AG08396 (cell line): ENCODE measurements around the gene LAG3.
A peak's percentile ranks its signal among the peaks of the same experiment; 100 is the strongest.

Experiments used
- DNase-seq: peaks from one replicate; pipeline ENCODE4 v3.0.0; 2012; ENCODE audit warnings: low spot score, mixed read lengths

The LAG3 gene

DNA sequence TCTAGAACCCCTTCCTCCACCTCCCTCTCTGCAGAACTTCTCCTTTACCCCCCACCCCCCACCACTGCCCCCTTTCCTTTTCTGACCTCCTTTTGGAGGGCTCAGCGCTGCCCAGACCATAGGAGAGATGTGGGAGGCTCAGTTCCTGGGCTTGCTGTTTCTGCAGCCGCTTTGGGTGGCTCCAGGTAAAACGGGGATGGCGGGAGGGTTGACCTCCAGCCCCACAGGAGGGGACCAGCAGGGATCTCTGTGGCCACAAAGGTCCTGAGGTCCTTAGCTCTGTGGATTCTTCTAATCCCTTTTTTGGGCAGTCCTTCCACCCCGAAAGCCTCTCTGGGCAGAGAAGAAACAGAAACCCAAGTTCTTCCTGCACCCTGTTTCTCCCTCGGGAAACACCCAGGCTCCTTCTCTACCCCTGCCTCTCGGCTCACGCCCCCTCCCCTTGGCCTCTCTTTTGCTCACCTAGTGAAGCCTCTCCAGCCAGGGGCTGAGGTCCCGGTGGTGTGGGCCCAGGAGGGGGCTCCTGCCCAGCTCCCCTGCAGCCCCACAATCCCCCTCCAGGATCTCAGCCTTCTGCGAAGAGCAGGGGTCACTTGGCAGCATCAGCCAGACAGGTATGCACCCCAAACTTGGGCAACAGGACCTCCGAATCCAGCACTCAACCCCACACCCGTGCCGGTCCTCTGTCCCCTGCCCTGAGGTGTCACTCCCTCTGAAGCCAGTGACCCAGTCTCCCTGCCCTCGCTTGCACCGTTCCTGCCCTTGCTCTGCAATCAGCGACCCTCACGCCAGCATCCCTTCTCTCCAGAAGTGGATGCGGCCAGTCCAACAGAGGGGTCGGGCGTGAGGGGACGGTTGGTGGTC lies 638 bp downstream of the LAG3 start:
- no peak for DNase-seq

DNA sequence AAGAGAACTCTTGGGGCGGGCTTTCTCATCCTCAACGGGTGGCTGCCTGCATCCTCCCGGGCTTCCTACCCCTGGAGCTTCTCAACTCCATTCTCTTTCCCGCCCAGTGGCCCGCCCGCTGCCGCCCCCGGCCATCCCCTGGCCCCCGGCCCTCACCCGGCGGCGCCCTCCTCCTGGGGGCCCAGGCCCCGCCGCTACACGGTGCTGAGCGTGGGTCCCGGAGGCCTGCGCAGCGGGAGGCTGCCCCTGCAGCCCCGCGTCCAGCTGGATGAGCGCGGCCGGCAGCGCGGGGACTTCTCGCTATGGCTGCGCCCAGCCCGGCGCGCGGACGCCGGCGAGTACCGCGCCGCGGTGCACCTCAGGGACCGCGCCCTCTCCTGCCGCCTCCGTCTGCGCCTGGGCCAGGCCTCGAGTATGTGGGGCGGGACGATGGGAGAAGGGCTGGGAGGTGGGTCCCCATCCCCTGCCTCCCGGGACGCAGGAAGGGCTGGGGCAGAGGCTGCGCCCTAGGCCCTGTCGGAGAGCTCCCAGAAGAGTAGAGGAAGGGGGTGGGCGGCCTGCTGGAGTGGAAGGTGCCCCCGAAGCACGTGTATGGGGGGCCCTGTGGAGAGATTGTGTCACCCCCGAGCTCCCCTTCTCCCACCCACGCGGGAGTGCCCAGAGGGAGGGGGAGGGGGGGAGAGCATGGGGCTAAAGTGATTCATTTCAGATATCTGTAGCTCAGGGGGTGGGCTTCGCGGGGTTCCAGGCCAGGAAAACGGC lies 1.5 kb downstream of the LAG3 start:
- DNase-seq = no peak

DNA sequence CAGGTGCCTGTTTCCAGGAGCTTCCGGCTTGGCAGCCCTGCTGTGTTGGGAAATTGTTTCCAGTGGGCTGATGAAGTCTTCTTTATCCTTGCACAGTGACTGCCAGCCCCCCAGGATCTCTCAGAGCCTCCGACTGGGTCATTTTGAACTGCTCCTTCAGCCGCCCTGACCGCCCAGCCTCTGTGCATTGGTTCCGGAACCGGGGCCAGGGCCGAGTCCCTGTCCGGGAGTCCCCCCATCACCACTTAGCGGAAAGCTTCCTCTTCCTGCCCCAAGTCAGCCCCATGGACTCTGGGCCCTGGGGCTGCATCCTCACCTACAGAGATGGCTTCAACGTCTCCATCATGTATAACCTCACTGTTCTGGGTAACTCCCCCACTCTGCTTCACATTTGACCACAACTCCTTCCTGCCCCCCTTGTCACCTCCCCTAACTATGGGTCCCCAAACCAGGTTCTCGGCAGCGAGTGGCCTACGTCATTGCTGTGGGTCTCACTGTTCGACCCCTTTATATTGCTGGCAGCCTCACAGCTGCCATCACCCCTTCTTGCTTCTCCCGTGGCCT lies 2.3 kb downstream of the LAG3 start:
- no peak for DNase-seq

DNA sequence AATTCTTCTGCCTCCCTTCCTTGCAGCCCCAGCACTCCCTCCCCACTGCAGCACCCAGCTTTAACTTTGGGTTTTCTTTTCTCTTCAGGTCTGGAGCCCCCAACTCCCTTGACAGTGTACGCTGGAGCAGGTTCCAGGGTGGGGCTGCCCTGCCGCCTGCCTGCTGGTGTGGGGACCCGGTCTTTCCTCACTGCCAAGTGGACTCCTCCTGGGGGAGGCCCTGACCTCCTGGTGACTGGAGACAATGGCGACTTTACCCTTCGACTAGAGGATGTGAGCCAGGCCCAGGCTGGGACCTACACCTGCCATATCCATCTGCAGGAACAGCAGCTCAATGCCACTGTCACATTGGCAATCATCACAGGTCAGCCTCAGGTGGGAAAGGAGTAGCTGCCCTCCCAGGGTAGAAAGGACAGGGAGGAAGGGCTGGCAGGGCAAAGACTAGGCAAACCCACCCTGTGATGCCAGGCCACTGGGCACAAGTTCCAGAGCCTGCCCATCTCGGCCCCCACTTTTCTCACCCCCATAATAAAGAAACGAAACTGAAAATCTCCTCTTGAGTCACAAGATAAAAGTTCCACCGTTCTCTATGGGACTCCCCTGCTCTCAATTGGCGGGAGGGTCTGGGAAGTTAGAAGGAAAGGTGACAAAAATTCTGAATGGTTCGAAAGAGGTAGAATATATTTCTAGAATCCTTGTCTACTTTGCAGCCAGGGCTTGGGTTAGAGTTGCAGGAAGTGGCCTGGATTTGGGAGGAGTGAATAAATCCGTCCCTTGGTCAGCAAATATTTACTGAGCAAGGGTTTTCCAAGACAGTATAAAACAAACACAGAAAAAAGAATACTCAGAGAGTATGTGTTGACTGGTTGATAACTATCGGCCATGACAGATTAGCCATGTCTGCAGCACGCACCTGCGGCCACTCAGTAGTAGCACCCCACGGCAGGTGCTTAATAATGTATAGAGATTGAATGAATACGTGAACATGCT lies 3.2 kb downstream of the LAG3 start:
- DNase-seq = no peak

DNA sequence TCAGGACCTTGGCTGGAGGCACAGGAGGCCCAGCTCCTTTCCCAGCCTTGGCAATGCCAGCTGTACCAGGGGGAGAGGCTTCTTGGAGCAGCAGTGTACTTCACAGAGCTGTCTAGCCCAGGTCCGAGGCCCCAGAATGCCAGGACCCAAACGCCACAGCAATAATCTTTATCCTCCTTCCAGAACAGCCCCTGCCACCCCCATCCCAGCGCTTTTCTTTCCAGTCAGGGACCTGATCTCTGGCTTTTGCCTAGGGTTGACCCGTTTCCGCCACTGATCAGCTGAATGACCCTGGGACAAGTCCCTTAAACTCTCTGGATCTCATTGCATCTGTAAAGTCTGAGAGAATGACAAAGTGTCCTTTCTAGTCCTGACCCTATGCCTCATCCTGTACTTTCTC lies 5.1 kb downstream of the LAG3 start:
- DNase-seq = no peak

DNA sequence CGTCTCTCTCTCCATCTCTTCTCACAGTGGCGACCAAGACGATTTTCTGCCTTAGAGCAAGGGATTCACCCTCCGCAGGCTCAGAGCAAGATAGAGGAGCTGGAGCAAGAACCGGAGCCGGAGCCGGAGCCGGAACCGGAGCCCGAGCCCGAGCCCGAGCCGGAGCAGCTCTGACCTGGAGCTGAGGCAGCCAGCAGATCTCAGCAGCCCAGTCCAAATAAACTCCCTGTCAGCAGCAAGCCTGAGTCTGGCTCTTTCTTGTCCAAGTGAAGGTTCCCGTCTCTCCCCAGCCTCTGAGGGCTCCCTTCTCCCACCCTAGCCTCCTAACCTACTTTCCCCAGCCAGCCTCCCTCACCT lies 5.9 kb downstream of the LAG3 start:
- DNase-seq = peak; percentile 51

DNA sequence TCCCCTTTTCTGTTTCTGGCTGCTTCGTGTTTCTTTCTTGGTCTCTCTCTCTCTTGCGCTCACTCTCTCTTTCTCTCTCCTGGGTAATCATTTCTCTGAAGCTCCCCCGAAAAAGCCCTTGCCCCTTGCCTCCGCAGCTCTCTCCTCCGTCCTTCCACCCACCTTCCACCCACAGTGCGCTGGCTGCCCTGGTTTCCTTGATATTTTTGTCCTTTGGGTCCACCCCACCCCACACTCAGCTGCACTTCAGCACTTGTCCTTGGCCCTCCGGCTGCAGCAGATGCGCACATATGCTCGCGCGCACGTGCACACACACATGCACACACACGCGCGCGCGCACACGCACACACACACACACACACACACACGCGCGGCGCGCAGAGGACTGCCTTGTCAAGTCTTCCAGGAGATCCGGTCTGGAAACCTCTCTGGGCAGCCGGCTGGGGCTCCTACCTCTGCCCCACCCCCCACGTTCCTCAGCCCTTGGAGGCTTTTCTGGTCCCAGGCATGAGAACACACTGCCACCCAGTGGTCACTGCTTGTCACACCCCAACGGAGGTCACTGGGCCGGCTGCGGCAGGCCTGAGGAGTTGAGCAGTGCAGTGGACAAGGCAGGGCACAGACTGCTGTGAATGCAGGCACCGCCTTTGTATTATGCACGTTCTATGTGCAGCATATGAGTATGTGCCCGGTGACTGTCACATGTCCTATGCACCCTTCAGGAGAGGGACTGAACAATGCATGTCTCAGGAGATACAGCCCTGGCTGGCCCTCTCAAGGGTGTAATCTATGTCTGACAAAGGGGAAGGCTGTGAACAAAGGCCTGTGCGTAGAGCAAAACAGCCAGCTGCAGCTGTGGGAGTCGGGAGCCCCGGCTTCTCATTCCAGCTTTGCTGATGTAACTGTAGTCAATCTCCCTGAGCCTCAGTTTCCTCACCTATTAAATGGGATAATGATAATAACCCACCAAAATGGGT lies 6.5 kb downstream of the LAG3 start:
- DNase-seq = peak; percentile 91

DNA sequence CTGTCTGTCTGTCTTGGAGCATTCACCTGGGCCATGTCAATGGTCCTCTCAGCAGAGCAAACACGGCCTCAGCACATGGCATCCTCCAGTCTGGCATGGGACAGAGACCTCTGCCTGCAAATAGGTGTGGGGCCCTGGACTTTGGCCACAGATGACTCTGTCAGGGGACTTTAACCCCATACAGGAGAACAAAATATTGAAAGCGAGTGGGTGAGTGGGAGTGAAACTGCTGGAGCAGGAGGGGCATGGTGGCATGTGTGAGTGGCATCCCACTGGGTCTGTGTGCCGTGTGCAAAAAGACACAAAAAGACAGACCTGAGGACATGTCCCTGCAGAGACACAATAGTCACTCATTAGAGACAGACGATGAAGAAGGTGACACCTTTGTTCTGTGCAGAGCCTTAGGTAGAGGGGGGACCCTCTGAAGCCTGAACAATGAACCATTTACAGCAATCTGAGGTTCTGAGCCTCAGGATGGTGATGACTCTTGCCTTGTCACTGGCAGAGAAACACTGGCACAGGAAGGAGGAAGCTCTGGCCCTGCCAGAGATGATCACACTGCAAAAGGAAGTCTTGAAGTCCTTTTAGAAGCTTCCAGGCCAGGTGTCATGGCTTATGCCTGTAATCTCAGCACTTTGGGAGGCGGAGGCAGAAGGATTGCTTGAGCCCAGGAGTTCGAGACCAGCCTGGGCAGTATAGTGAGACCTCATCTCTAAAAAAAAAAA lies 7.5 kb downstream of the LAG3 start:
- DNase-seq = no peak

DNA sequence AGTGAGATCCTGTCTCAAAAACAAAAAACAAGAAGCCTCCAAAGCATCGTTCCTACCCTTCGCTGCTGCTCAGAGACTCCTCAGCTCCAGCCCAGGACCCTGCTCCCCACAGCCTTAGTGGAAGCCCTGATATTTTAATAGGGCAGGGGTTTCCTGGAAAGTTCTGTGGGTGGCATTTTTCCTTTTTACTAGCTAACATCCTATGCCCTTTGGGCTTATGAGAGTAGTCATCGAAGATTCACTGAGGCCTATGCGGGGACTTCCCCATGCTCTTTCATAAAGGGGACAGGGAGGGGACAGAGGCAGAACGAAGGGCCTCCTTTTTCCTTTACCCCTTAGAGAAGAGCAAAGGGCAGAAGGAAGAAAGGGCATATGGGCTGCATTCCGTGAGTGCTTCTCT lies 8.3 kb downstream of the LAG3 start:
- DNase-seq = no peak

DNA sequence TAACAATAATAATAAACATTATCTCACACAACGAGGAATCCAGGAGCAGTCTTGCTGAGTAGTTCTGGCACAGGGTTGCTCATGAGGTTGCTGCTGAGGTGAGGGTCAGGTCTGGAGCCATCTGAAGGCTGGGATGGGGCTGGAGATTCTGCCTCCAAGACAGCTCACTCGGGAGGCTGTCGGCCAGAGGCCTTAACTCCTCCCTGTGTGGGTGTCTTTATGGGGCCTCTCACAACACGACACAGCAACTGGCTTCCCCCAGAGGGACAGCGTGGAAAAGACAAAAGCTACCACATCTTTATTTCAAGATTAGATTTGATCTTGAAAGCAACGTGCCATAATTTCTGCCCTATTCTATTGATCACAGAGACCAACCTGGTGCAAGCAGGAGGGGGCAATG lies 9.8 kb downstream of the LAG3 start:
- no peak for DNase-seq

DNA sequence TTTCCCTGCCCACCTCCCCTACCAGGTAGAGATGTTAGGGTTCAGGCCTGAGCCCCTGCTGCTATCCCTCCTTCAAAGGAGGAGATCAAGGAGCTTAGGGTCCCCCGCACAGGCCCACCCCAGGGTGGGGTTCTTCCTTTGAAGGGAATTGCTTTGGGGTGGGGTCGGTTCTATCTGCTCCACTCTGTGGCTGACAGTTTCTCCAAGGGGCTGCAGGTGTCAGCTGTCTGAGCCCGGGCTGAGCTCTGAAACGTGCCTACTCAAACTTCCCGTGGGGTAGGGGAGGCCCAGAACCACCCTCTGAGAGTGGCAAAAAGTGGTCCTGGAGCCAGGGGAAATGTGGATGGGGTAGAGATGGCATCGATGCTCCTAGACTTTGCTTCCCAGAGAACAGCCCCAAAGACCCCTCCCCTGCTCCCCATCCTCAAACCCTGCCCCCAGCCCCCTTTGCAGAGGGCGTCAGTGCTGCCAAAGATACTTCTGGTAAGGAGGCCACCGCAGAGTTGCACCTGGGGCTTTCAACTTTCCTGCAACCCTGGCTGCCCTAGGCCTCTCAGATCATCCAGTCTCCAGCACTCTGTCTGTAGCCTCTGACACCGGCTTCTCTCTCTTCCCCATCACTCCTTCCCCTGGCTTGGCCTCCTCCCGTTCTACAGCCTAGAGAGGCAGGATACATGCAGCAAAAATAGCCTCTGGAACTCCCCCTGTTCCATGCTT lies 10.7 kb downstream of the LAG3 start:
- no peak for DNase-seq

DNA sequence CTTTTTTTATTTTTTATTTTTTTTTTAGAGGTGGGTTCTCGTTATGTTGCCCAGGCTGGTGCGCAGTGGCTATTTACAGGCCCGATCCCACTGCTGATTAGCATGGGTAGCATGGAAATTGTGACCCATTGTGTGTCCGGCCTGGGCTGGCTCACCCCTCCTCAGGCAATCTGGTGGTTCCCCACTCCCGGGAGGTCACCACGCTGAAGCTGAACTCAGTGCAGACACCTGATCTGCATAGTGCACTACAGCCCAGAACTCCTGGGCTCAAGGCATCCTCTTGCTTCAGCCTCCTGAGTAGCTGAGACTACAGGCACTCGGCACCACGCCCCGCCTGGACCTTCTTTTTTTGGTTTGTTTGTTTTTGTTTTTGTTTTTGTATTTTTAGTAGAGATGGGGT lies 11.5 kb downstream of the LAG3 start:
- no peak for DNase-seq

DNA sequence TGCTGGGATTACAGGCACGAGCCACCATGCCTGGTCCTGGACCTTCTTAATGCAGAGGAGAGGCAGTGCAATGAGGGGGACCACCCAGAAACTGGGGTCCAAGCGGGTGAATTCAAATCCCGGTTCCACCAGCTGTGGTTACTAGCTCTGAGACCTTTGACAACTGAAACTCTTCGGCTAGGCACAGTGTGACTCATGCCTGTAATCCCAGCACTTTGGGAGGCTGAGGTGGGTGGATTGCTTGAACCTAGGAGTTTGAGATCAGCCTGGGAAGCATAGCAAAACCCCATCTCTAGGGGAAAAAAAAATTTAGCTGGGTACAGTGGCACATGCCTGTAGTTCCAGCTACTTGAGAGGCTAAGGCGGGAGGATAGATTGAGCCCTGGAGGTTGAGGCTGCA lies 12.0 kb downstream of the LAG3 start:
- DNase-seq = no peak

DNA sequence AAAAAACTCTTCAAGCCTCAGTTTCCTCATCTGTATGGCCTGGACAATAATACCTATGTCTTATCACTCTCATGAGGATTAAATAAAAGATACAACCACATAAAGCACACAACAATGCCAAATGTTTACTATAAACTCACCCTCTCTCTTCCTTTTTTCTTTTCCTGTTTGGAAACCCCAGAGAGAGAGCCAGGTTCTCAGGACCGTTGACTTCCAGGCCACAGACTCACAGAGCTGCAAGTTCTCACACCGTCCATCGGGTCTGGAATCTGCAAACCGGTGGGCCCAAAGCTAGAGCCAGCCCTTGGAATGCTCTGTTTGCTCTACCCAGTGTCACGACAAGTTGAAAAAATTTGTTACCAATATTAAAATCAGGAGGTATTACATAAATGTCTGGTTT lies 12.4 kb downstream of the LAG3 start:
- DNase-seq = no peak

DNA sequence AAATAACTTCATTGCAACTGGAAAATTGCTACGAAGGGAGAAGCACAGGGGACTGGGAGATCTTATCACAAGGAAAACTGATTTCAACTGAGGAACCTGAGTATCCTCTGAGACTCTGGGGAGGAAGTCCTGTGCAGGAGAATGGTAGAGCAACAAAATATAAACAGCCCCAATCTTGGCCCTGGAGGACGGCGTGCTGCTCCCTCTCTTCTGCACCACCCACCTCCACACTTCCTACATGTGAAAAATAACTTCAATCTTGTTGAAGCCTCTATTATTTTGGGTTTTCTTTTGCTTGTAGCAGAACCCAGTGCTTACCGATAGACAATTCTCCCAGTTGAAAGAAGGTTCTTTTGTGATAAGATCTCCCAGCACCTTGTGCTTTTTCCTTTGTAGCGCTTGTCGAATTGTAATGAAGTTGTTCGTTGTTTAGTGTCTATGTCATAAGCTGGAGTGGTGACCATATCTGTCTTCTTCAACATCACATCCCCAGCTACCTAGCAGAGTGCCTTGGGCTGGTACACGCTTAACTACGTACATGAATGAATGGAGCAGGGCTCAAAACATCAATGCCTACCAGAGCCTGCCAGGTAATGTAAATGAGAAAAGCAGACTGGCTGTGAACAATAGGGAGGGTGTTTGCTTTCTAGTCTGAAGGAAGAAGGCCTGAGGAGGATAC lies 14.2 kb downstream of the LAG3 start:
- DNase-seq = no peak

DNA sequence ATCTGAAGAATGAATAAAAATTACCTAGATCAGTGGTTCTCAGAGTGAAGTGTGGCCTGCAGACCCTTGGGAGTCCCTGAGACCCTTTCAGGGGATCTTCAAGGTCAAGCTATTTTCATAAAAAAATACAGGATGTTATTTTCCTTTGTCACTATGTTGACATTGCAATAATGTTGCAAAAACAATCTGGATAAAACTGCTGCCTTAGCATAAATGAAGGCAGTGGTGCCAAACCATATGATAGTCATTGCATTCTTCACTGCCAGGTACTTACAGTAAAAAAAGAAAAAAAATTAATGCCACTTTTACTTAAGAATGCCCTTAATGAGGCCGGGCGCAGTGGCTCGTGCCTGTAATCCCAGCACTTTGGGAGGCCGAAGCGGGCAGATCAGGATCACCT lies 15.0 kb downstream of the LAG3 start:
- DNase-seq = no peak

DNA sequence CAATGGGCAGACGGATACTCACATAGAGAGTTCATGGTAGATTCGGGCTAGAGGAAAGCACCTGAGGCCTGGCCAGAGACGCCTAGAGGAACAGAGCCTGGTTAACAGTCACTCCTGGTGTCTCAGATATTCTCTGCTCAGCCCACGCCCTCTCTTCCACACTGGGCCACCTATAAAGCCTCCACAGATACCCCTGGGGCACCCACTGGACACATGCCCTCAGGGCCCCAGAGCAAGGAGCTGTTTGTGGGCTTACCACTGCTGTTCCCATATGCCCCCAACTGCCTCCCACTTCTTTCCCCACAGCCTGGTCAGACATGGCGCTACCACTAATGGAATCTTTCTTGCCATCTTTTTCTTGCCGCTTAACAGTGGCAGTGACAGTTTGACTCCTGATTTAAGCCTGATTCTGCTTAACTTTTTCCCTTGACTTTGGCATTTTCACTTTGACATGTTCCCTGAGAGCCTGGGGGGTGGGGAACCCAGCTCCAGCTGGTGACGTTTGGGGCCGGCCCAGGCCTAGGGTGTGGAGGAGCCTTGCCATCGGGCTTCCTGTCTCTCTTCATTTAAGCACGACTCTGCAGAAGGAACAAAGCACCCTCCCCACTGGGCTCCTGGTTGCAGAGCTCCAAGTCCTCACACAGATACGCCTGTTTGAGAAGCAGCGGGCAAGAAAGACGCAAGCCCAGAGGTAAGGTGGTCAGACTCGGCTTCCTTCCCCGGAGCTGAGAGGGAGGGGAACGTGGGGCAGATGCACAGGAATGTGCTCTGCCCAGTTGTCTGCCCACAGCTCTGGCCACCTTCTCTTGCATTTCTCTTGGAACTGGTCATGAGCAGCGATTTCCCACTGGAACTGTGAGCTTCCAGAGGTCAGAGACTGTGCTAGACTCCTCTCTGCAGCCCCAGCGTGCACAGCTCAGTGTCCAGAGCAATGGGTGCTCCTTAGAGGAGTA lies 16.9 kb downstream of the LAG3 start, which contains the start of gene CD4:
Gene CD4 (plus strand): TSS at position 557 of the 953 bp plus-strand sequence. CDS start 10,611 bp downstream, outside the sequence.
- peak; percentile 59 for DNase-seq
